ENCODE data around the gene FOXE1. TPM values are rescaled to one million over a fixed set of nuclear protein-coding genes. Genes with fewer than 3 reads are reported as not detected.

FOXE1 gene
- total and polyA plus RNA-seq, 10 of the 15 experiments (the other 5 are each of a cell fraction or from before 2014, with no cell fraction given) = not detected

GRCh38 chr9:97853844-97854695, 1.0 kb downstream of the FOXE1 start:
- no TSS peak for BruUV-seq (replicated peaks)
- RAD21 ChIA-PET (ENCODE audit: unreplicated experiment) = no interaction called here
- TF ChIP-seq CTCF (IDR thresholded peaks at IDR 0.05 in 2 of 3, conservative IDR thresholded peaks at IDR 0.05 in 1 of 3; ENCODE audit: control insufficient read depth in 2 of 3, extremely low read depth in 1 of 3, insufficient read depth in 1 of 3, low read depth in 3 of 3, low read length in 3 of 3) (0 out of 6 replicates have a peak, but pooled peaks of 1 of the 3 experiments have one; percentile 3), EZH2 (IDR thresholded peaks at IDR 0.05; ENCODE audit: borderline replicate concordance, control insufficient read depth, low read depth, low read length) (0 out of 2 replicates have a peak, but pooled peaks have one; percentile 59), STAT3 (IDR thresholded peaks at IDR 0.05; ENCODE audit: low read depth, low read length) (no peak)
- intact Hi-C loops (cut with micrococcal nuclease; ENCODE audit: unreplicated experiment) = no loop called here
- Histone ChIP-seq H4K20me1 (ENCODE audit: control insufficient read depth, insufficient read depth) (no peaks in the 10 kb centered on the region), H3K9ac (ENCODE audit: control insufficient read depth, insufficient read depth, low read length) (no peak overlapping the region), H3K27ac (ENCODE audit: control insufficient read depth, insufficient read depth) (no peak overlapping the region), H3K36me3 (ENCODE audit: control insufficient read depth in 2 of 2, insufficient read depth in 2 of 2, low read length in 1 of 2) (no peaks in the 10 kb centered on the region), H3K4me2 (ENCODE audit: control insufficient read depth, insufficient read depth) (peak overlapping the region; percentile 53), H2AFZ (ENCODE audit: control insufficient read depth, low read depth, low read length) (no peak overlapping the region; the same call in 1 of the 2 replicates), H3K4me3 (no peak overlapping the region), H3K79me2 (ENCODE audit: control insufficient read depth, insufficient read depth, low read length) (no peaks in the 10 kb centered on the region), H3K27me3 (replicated peaks in 1 of 2; ENCODE audit: control insufficient read depth in 2 of 2, insufficient read depth in 2 of 2, low read length in 1 of 2) (peaks cover 25 to 52% of the 10 kb centered on the region in 2 experiments), H3K9me3 (replicated peaks; ENCODE audit: control insufficient read depth, insufficient read depth, low read length) (no peaks in the 10 kb centered on the region; the same call in 2 of the 3 replicates), H3K4me1 (ENCODE audit: control insufficient read depth, insufficient read depth, low read length) (no peaks in the 10 kb centered on the region)
- no peak for ATAC-seq
- SMC1A ChIA-PET (ENCODE audit: uncharacterized antibody, unreplicated experiment) = no interaction called here
- in situ Hi-C loops (cut with MboI) = no loop called here
- CTCF ChIA-PET = no interaction called here
- POLR2A ChIA-PET = no interaction called here
- no peak for FAIRE-seq
- DNase-seq (ENCODE audit: low read depth, low spot score) = no peak
- 26% methylated on average over 43 of the region's 125 CpGs for WGBS (ENCODE audit: insufficient coverage, insufficient replicate concordance, low lambda C conversion rate, missing lambda C conversion rate)
